PC-3 (cell line): Measurements from ENCODE around the gene AKAP13.
"Not testable (repeated sequence)": the region's sequence is repeated elsewhere in the genome, so short reads cannot be mapped to it uniquely, and the experiment has no call there.

Experiments used
- EZH2 ChIP-seq: fragments of 300-600 bp; sonication (generic); IDR thresholded peaks from one replicate; pipeline ENCODE4 v1.6.1; 2017; ENCODE audit warnings: antibody characterized with exemption, mild to moderate bottlenecking, low read length; ENCODE audit not compliant: unreplicated experiment
- EZH2phosphoT487 ChIP-seq: fragments of 300-600 bp; sonication (generic); IDR thresholded peaks from 2 replicates; pipeline ENCODE4 v1.6.1; 2018; ENCODE audit warnings: mild to moderate bottlenecking, antibody characterized with exemption, low read length, borderline replicate concordance
- TF ChIP-seq, protein P1 (sequence below): fragments of 300-600 bp; sonication (generic); conservative IDR thresholded peaks from 2 replicates; pipeline ENCODE4 v1.5.1; 2017; ENCODE audit warnings: antibody characterized with exemption, low read depth, mild to moderate bottlenecking, low read length

DNA sequence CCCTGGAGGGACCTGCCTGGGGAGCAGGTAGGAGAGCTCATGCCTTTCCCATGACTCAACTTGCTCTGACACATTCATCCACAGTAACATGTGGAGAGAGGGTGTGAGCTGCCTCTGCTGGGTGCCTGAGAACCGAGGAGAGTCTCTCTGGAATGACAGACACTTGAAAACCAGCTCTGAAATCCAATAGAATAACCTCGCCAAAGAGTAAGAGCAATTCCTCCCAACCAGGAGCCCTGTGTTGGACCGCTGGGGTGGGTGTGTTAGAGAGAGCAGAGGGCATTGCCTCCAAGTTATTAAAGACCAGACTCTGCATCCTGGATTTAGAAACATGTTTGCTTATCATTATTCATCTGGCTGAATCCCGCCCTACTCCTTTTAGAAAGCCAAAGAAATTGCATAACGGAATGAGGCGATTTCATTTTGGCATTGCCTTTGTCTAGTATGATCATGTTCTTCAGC is 35.7 kb upstream of the AKAP13 start:
- TF ChIP-seq EZH2, EZH2phosphoT487: not testable (repeated sequence)
- TF ChIP-seq, protein P1, sequence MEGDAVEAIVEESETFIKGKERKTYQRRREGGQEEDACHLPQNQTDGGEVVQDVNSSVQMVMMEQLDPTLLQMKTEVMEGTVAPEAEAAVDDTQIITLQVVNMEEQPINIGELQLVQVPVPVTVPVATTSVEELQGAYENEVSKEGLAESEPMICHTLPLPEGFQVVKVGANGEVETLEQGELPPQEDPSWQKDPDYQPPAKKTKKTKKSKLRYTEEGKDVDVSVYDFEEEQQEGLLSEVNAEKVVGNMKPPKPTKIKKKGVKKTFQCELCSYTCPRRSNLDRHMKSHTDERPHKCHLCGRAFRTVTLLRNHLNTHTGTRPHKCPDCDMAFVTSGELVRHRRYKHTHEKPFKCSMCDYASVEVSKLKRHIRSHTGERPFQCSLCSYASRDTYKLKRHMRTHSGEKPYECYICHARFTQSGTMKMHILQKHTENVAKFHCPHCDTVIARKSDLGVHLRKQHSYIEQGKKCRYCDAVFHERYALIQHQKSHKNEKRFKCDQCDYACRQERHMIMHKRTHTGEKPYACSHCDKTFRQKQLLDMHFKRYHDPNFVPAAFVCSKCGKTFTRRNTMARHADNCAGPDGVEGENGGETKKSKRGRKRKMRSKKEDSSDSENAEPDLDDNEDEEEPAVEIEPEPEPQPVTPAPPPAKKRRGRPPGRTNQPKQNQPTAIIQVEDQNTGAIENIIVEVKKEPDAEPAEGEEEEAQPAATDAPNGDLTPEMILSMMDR = not testable (repeated sequence)
